CD4-positive, alpha-beta T cell treated with Interleukin-17A for 4 hours (primary cell): ENCODE measurements around the gene CAPZA2.
"Not testable (repeated sequence)": the region's sequence is repeated elsewhere in the genome, so short reads cannot be mapped to it uniquely, and the experiment has no call there.

Experiments used
- DNase-seq: peaks from one replicate; pipeline ENCODE4 v3.0.0-alpha.2; 2020; ENCODE audit warnings: mixed read lengths

CAPZA2 gene

DNA sequence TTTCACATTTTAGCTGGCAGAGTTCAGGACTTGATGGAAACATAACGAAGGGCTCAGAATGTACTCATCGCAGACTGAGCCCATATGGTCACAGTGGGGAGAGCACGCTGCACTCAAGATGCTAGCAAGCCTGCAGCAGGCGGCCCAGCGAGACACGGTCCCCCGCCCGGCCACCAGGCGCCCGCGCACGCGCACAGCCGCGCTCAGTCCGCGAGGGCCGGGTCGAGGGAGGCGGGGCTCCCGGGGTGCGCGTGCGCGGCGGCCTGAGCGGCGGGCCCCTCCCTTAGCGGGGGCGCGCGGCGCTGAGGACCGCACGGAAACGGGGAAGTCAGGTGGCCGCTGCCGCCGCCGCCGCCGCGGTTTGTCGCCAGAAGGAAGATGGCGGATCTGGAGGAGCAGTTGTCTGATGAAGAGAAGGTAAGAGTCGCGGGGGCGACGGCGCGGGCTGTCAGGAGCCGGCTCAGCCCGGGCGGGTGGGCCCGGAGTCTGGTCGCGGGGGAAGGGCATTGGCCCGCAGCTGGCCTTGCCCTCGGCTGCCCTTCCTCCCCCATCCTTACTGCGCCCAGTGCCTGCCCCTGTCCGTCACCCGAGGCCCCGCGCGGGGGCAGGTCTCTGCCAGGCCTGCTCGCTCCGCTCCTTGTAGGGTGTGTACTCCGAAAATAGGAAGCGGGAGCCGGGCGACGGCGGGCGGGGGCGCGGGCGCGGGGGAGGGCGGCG lies at the start of gene CAPZA2:
TSS of gene CAPZA2 (plus strand) at position 354 of the 717 bp plus-strand sequence. CDS start at position 379, 25 bp downstream.
- DNase-seq, result peak; percentile 97

GRCh38 chr7:116812860-116813259 lies 49.5 kb upstream of the CAPZA2 start:
- no peak for DNase-seq

GRCh38 chr7:116813371-116813770 lies 49.0 kb upstream of the CAPZA2 start:
- not testable (repeated sequence) for DNase-seq

DNA sequence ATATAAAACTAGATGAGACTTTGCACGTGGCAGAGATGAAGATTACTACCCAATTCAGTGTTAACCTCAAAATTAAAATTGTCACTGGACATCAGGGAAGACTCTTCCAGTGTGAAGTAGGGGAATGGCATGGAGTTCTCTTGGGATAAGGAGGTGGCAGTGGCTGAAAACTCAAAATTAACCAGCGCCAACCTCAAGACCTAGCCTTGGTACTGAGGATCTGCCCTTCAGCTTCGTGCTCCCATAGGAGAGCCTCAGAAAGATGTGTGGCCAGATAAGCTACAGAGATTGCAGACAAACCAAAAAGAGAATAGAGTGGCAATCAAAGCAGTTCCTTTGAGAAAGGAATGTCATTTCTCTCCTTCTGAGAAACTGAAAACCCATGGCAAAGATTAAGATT lies 47.3 kb upstream of the CAPZA2 start:
- no peak for DNase-seq

- no peak for DNase-seq
Measured at GRCh38 chr7:116820149-116820548, 42.2 kb upstream of the CAPZA2 start.

DNA sequence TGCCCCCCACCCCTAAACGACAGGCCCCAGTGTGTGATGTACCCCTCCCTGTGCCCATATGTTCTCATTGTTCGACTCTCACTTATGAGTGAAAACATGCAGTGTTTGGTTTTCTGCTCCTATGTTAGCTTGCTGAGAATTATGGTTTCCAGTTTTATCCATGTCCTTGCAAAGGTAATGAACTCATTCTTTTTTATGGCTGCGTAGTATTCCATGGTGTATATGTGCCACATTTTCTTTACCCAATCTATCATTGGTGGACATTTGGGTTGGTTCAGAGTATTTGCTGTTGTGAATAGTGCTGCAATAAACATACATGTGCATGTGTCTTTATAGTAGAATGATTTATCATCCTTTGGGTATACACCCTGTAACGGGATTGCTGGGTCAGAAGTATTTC lies 40.7 kb upstream of the CAPZA2 start:
- DNase-seq, result not testable (repeated sequence)

DNA sequence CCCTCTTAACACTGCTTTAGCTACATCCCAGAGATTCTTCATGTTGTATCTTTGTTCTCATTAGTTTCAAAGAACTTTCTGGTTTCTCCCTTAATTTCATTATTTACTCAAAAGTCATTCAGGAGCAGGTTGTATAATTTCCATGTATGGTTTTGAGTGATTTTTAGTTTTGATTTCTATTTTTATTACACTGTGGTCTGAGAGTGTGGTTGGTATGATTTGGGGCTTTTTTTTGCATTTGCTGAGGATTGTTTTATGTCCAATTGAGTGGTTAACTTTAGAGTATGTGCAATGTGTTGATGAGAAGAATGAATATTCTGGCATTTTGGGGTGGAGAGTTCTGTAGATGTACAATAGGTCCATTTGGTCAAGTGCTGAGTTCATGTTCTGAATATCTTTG lies 37.9 kb upstream of the CAPZA2 start:
- no peak for DNase-seq

GRCh38 chr7:116828281-116828680 lies 34.1 kb upstream of the CAPZA2 start:
- no peak for DNase-seq

- no peak for DNase-seq
Measured at GRCh38 chr7:116829041-116829440, 33.3 kb upstream of the CAPZA2 start.

- no peak for DNase-seq
Measured at GRCh38 chr7:116829493-116829892, 32.9 kb upstream of the CAPZA2 start.

GRCh38 chr7:116832692-116833091 lies 29.7 kb upstream of the CAPZA2 start:
- DNase-seq, result no peak

GRCh38 chr7:116834815-116835504 lies 27.4 kb upstream of the CAPZA2 start:
- DNase-seq, result no peak

DNA sequence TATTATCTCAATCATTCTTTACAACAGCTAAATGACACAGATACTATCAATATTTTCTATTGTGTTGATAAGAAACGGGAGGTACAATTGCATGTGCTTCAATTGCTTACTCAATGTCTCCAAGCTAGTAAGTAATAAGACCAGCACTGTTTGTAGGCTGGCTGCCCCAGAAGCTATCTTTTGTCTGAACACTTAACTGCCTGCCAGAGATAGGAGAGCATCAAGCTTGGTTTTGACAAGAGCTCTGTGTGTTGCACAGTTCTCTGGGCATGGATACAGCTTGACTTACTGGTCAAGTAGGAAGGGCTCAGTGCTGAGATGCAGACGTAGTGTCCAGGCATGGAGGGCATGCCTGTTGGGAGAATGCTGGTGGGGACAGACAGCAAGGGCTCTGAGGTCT lies 26.3 kb upstream of the CAPZA2 start:
- DNase-seq, result no peak

DNA sequence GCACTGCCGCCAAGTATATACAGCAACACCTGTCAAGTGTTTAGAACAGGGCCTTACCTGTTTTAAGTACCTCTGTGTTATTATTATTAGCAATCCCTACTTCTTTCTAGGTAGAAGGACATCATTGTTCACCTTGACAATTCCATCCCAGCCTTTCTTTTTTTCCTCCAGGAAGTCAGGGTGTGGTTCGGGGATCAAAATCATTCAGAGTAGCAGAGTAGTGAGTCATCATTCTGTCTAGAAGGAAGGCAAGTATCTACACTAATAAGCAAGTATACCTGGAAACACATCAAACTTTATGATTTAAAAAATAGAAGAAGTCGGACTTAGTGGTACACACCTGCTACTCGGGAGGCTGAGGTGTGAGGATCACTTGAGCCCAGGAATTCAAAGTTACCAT lies 25.5 kb upstream of the CAPZA2 start:
- no peak for DNase-seq

- DNase-seq, result no peak
Measured at GRCh38 chr7:116837586-116837985, 24.8 kb upstream of the CAPZA2 start.

DNA sequence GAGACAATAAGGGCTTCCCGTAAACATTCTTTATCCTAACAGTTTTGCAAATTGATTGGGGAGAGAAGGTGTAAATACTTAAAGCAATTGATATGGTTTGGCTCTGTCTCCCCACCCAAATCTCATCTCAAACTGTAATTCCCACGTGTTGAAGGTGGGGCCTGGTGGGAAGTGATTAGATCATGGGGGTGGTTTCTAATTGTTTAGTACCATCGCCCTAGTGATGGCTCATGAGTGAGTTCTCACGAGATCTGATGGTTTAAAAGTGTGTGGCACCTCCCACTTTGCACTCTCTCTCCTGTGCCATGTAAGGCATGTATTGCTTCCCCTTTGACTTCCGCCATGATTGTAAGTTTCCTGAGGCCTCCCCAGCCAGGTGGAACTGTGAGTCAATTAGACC lies 22.1 kb upstream of the CAPZA2 start:
- no peak for DNase-seq

GRCh38 chr7:116842371-116842770 lies 20.0 kb upstream of the CAPZA2 start:
- no peak for DNase-seq

DNA sequence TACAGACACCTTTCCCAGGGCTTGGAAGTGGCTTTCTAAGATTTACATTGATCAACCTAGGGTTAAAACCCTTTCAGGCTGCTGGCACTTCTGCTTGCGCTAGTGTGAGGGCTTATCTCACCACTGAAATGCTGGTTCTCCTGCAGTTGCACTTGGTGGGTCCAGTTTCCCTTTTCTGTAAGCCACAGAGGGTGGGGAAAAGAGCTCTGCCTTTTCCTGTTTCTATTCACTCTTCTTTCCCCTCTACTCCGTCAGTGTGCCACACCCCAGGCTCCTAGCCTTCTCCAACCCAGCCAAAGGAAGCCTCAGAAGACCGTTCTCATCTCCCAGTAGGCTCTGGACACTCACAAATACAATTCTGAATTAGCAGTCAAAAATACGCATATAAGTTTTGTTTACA lies 19.0 kb upstream of the CAPZA2 start:
- peak; percentile 5 for DNase-seq

GRCh38 chr7:116851175-116851574 lies 11.2 kb upstream of the CAPZA2 start:
- DNase-seq, result no peak

DNA sequence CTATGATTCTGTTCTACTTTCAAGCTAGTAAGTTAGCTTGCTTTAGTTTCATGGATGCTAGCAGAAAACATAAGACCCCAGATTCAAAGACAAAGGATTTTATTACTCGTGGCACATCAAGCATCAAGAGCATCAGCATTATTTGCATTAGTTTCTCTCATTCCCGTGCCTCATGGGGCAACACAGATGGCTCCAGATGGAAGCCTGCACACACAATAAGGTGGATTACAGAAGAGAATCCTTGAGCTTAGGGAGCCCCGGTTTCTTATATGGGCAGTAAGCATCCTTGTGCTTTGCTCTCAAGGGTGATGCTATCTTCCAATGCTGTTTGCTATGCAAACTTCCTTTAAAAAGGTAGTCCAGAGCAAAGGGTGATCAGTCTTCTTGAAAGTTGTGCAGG lies 10.7 kb upstream of the CAPZA2 start:
- no peak for DNase-seq

DNA sequence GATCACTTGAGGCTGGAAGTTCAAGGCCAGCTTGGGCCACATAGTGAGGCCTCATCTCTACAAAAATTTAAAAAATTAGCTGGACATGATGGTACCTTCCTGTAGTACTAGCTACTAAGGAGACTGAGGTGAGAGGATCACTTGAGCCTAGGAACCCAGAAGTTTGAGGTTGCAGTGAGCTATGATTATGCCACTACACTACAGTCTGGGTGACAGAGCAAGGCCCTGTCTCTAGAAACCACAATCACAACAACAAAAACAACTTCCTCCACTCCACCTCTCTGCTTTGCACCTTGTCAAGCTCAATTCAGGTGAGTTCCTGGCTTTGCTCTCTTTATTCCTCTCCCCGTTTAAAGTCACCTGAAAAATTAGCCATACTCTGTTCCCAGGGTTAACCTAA lies 8.3 kb upstream of the CAPZA2 start:
- DNase-seq, result no peak

DNA sequence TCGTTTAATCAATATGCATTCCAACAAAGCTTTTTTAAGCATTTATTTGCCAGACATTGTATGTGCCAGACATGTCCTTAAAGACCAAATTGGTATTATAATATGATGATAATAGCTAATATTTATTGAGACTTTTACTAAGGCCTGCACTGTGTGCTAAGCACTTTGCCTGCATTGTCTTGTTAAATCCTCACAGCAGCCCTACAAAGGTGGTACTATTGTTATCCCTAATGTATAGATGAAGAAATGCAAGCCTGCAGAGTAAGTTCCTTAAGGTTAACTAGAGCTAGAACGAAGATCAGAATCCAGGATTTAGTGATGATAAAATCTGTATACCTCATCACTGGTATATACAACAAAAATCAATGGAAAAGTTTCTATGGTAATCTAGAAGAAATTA lies 5.3 kb upstream of the CAPZA2 start:
- DNase-seq, result no peak

DNA sequence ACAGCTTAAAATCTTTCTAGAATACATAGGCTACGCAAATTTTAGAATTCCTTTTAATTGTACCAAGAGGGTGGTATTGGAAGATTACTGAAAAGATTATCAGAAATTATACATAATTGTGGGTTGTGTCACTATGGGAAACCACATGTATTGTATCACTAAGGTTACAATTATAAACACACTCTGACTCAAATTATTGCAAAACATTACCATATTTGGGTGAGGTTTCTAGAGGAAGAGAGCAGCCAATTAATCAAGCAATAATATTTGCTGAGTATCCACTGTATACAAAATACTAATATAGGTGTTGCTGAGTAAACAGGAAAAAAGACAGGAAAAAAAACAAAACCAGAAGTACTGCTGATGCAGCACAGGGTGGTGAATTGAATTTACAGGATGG lies 3.1 kb upstream of the CAPZA2 start:
- DNase-seq, result no peak

GRCh38 chr7:116861717-116862116 lies 670 bp upstream of the CAPZA2 start:
- DNase-seq, result no peak
